Sigmoid colon (tissue), 7 donors: Measurements from ENCODE around the gene CEP20. TPM values are rescaled to one million over a fixed set of nuclear protein-coding genes. Genes with fewer than 3 reads are reported as not detected.

ENCODE experiments used
- DNase-seq: peaks from one replicate; pipeline ENCODE4 v3.0.0-alpha.2; 2019
- H3K27ac ChIP-seq, 4 donors: fragments of 200-600 bp; sonication (generic); one replicate each; pipeline ENCODE4 v1.5.1; 2016 to 2019; ENCODE audit warnings: mild to moderate bottlenecking in 1 of 4
- H3K27me3 ChIP-seq, 3 donors: fragments of 200-600 bp; sonication (generic); one replicate each; pipeline ENCODE4 v1.5.1; 2019; ENCODE audit warnings: mild to moderate bottlenecking in 1 of 3
- H3K36me3 ChIP-seq, 4 donors: fragments of 200-600 bp; sonication (generic); one replicate each; pipeline ENCODE4 v1.5.1; 2016 to 2019
- H3K4me1 ChIP-seq, 4 donors: fragments of 200-600 bp; sonication (generic); one replicate each; pipeline ENCODE4 v1.5.1; 2017 to 2019
- H3K4me3 ChIP-seq, 4 donors: fragments of 200-600 bp; sonication (generic); one replicate each; pipeline ENCODE4 v1.5.1; 2017 to 2019; ENCODE audit warnings: mild to moderate bottlenecking in 2 of 4, moderate library complexity in 1 of 4
- H3K9me3 ChIP-seq, 4 donors: fragments of 200-600 bp in 3 of 4; sonication (generic) in 3 of 4; one replicate each; pipeline versions ENCODE4 v1.5.1 to v1.6.1; 2013 to 2019
- EP300 ChIP-seq, 4 donors: sonication (generic); formaldehyde crosslinking; IDR thresholded peaks; one replicate each; pipeline ENCODE4 v1.6.1; 2017; ENCODE audit warnings: antibody characterized with exemption in 4 of 4
- POLR2A ChIP-seq, 2 donors: fragments of 450-650 bp; IDR thresholded peaks; one replicate each; pipeline ENCODE4 v1.6.1; 2016; ENCODE audit warnings: antibody characterized with exemption in 2 of 2, mild to moderate bottlenecking in 2 of 2, moderate library complexity in 2 of 2
- POLR2AphosphoS5 ChIP-seq, 4 donors: sonication (generic); formaldehyde crosslinking; IDR thresholded peaks; one replicate each; pipeline ENCODE4 v1.6.1; 2017; ENCODE audit warnings: antibody characterized with exemption in 4 of 4
- WGBS, 2 donors: extraction: QIAGEN DNeasy Blood & Tissue Kit; methylation state at CpG; one replicate each; pipeline ENCODE4 v1.1.7; 2013; 5-methylcytosine and 5-hydroxymethylcytosine counted together
- intact Hi-C: fragments of 100-400 bp; cut with DNase I; formaldehyde crosslinking; loops from one replicate; pipeline ENCODE4 v1.15.1; 2023
- polyA plus RNA-seq, 3 donors: library from polyadenylated mRNA; stranded (reverse); fragments of 200-250 nt; gene quantifications; one replicate each; pipeline ENCODE4 v1.2.3, GENCODE V29; 2013
- total RNA-seq, 4 donors: library from RNA; depleted of rRNA; stranded (reverse); fragments of >200 nt; gene quantifications; one replicate each; pipeline ENCODE4 v1.1.0, GENCODE V29; 2016
- TF ChIP-seq, protein P1 (sequence below), 4 experiments: fragments of 450-650 bp in 3 of 4; fragments of 200-600 bp in 1 of 4; IDR thresholded peaks; one replicate each; pipeline ENCODE4 v1.5.1; 2016 to 2019; ENCODE audit warnings: antibody characterized with exemption in 4 of 4, mild to moderate bottlenecking in 3 of 4, moderate library complexity in 2 of 4
- donor health status: healthy with polysubstance abuse.
- donor health status: Bipolar disorder and iron deficiency.
- donor health status: healthy.

Gene CEP20
- total and polyA plus RNA-seq, 7 donors: 23.9 to 44.2 (median 31.6) TPM

DNA sequence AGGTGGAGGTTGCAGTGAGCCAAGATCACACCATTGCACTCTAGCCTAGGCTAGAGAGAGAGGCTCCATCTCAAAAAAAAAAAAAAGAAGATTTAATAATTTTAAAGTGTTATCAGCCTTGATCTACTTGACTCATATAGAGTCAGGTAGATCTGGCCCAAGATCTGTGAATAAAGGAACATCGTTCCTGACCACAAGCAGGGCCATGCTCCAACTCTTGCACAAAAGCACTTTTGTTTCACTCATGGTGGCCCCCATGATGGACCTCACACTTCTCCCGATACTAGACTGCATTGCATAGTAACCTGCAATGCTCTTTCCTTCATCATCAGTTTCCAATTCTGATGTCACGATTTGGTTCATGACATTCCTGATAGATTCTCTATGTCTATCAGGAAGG is 26.4 kb downstream of the CEP20 start:
- intact Hi-C loops: no loop called here
- Histone ChIP-seq H3K36me3 (peaks cover 0 to 4% (median 1%) of the 10 kb centered on the region in 4 donors), H3K4me3 (no peak overlapping the region), H3K27ac (peak overlapping the region in 1 of 4 donors; percentile 95), H3K27me3 (peaks cover 0 to 4% (median 4%) of the 10 kb centered on the region in 3 donors), H3K4me1 (peaks cover 0 to 62% (median 43%) of the 10 kb centered on the region in 4 donors), H3K9me3 (no peaks in the 10 kb centered on the region)
- TF ChIP-seq POLR2A (IDR thresholded peaks at IDR 0.05): no peak
- WGBS, 2 donors: 89 to 92% methylated on average over 3 of the region's 3 CpGs
- no peak for DNase-seq

DNA sequence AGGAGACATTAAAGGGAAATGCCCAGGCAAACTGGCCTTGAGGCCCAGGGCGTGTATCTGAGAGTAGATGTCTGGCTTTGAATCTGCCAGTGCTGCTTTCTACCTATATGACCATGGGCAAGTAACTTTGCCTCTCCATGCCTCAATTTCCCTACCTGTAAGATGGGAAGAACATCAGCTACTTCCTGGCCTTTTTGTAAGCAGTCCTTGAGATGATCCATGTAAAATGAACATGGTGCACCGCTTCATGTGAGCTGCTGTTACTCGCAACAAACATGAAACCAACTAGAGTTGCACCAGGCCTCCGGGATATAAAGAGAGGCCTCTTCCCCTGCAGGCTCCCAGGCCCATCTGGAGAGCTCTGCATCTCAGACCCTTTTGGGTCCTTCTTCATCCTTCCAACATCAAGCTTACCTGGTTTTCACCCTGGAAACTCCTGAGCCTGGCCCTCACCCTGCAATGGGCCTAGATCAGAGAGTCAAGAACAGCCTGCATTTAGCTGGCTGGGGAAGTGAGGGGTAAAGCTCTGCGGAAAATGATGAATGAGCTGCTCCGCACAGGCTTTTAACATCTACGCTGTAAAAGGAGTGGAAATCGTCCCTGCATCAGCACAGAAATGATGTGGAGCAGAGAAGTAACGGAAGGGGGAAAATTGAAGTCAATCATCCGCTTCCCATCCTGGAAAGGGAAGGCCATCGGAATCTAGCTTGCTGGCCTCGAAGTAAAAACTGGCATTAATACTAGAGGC is 29.3 kb downstream of the CEP20 start:
- Histone ChIP-seq H3K27me3 (peaks cover 0 to 4% (median 4%) of the 10 kb centered on the region in 3 donors), H3K9me3 (no peaks in the 10 kb centered on the region), H3K36me3 (peaks cover 0 to 4% (median 1%) of the 10 kb centered on the region in 4 donors), H3K4me1 (peaks cover 0 to 34% (median 20%) of the 10 kb centered on the region in 4 donors), H3K4me3 (no peak overlapping the region), H3K27ac (peak overlapping the region; percentile 95 to 98 (median 96))
- TF ChIP-seq, protein P1, sequence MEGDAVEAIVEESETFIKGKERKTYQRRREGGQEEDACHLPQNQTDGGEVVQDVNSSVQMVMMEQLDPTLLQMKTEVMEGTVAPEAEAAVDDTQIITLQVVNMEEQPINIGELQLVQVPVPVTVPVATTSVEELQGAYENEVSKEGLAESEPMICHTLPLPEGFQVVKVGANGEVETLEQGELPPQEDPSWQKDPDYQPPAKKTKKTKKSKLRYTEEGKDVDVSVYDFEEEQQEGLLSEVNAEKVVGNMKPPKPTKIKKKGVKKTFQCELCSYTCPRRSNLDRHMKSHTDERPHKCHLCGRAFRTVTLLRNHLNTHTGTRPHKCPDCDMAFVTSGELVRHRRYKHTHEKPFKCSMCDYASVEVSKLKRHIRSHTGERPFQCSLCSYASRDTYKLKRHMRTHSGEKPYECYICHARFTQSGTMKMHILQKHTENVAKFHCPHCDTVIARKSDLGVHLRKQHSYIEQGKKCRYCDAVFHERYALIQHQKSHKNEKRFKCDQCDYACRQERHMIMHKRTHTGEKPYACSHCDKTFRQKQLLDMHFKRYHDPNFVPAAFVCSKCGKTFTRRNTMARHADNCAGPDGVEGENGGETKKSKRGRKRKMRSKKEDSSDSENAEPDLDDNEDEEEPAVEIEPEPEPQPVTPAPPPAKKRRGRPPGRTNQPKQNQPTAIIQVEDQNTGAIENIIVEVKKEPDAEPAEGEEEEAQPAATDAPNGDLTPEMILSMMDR (IDR thresholded peaks at IDR 0.05): no peak
- TF ChIP-seq POLR2A (IDR thresholded peaks at IDR 0.05) (no peak), POLR2AphosphoS5 (IDR thresholded peaks at IDR 0.05) (peak; percentile 41 to 70 (median 52)), EP300 (IDR thresholded peaks at IDR 0.05) (peak in 1 of 4 donors; percentile 25)
- WGBS, 2 donors: 91 to 94% methylated on average over 12 of the region's 12 CpGs
- DNase-seq: no peak
- intact Hi-C loops: loop anchor here (5.0 kb wide), 2 partner anchors 203 to 268 kb away; no protein-coding TSS in a partner anchor

DNA sequence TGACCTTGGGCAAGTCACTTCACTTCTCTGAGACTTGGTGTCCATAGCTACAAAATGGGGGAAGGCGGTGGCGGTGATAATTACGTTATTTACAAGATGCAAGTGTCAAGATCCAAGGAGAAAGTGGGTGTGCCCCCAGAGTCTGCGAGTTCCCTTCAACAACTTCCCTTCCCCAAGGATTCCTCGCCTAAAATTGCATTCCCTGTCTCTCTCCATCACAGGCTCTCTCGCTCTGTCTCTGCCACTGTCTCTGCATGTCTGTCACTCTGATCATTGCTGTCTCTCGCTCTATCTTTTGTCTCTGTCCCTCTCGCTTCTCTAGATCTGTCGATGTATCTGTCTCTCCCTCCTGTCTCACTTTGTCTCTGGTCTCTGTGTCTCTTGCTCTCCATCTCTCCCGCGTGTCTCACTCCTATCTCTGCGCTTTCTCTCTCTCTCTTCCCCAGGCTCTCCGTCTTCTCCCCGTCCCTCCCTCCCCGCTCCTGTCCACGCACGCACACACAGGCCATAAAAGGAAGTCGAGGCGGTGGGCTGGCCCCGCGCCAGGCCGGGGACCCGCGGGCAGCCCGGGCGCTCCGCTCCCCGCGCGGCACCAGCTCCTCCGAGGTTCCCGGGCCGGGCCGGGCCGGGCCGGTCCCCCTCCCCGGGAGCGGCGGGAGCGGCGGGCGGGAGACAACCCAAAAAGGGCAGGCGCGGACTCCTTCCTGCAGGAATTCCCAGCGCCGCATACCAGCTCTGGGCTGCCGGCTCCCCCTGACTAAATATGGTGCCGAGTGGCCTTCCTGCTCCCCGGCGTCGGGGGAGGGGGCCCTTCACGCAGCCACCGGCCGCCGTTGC is 30.5 kb downstream of the CEP20 start:
- H3K9me3 ChIP-seq: no peaks in the 10 kb centered on the region
- peaks cover 0 to 29% (median 20%) of the 10 kb centered on the region in 4 donors for H3K4me1 ChIP-seq
- DNase-seq: peak; percentile 94
- intact Hi-C loops: loop anchor here (5.0 kb wide), 2 partner anchors 204 to 269 kb away; no protein-coding TSS in a partner anchor
- WGBS, 2 donors: 3% methylated on average over 55 of the region's 55 CpGs
- H3K27me3 ChIP-seq: peaks cover 0 to 4% (median 4%) of the 10 kb centered on the region in 3 donors
- TF ChIP-seq, protein P1 (IDR thresholded peaks at IDR 0.05): no peak
- peak; percentile 72 to 77 (median 72) for TF ChIP-seq POLR2AphosphoS5 (IDR thresholded peaks at IDR 0.05)
- TF ChIP-seq POLR2A (IDR thresholded peaks at IDR 0.05): peak in 1 of 2 donors; percentile 15
- TF ChIP-seq EP300 (IDR thresholded peaks at IDR 0.05): no peak
- peak overlapping the region; percentile 51 to 70 (median 68) for H3K4me3 ChIP-seq
- H3K27ac ChIP-seq: peak overlapping the region; percentile 95 to 98 (median 96)
- H3K36me3 ChIP-seq: peaks cover 6 to 14% (median 10%) of the 10 kb centered on the region in 4 donors

DNA sequence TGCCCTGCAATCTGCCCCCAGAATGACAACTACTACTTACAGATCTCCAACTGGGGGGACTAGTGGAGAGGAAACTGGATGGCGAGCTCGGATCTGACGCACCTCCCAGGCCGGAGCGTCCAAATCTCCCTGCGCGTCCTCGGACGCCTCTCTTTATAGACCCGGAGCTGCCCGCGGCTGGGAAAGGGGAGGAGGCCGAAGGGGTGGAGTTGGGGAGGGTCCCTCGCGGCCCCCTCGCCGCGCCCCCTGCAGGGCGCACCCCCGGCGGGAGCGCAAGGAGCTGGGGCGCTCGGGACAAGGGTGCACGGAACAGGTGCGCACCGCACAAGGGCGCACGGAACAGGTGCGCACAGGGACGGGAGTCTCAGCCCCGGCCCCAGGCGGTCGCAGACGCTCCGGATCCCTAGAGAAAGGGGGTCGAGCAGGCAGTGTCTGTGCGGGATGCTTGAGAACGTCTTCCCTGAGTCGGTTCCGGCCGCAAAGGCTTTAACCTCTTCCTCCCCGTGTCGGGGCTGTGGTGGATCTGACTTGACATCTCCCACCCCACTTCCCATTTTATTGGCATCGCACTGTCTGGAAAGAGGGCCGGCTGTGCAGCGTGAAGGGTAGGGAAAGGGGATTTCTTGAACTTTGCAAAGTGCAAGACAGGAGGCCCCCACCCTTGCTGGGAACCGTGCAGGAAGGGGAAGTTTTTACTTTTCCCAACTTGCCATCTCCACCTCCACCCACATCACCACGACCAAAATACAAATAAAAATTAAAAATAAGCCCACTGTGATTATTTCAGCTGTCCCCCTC is 31.3 kb downstream of the CEP20 start, which contains the start of gene MYH11:
Gene MYH11 (minus strand): TSS at position 128 of the 798 bp plus-strand sequence. CDS start 18,776 bp downstream, outside the sequence.
- Histone ChIP-seq H3K4me1 (peaks cover 0 to 35% (median 20%) of the 10 kb centered on the region in 4 donors), H3K27me3 (peaks cover 0 to 4% (median 4%) of the 10 kb centered on the region in 3 donors), H3K27ac (peak within 1 kb of the TSS; percentile 95 to 98 (median 96)), H3K36me3 (peaks cover 8 to 23% (median 13%) of the 10 kb centered on the region in 4 donors), H3K4me3 (peak within 1 kb of the TSS; percentile 51 to 70 (median 68)), H3K9me3 (no peaks in the 10 kb centered on the region)
- peak; percentile 89 to 98 for TF ChIP-seq POLR2A (IDR thresholded peaks at IDR 0.05)
- peak; percentile 97 to 100 (median 98) for TF ChIP-seq POLR2AphosphoS5 (IDR thresholded peaks at IDR 0.05)
- peak in 2 of 4 donors; percentile 21 to 38 for TF ChIP-seq EP300 (IDR thresholded peaks at IDR 0.05)
- TF ChIP-seq, protein P1 (IDR thresholded peaks at IDR 0.05): peak in 1 of 4 experiments; percentile 24
- intact Hi-C loops: loop anchor here (5.0 kb wide), 2 partner anchors 205 to 270 kb away; no protein-coding TSS in a partner anchor
- peak; percentile 91 for DNase-seq
- WGBS, 2 donors: 0 to 2% methylated on average over 49 of the region's 49 CpGs
